HG03342 (cell line): ENCODE measurements around the gene PLXDC1.
"Not testable (repeated sequence)": the region's sequence is repeated elsewhere in the genome, so short reads cannot be mapped to it uniquely, and the experiment has no call there.

ENCODE experiments used
- ATAC-seq: cut with Tn5 transposase; IDR thresholded peaks from one replicate; pipeline ENCODE4 v1.9.1; 2021; ENCODE audit warnings: mild to moderate bottlenecking, moderate library complexity; ENCODE audit not compliant: unreplicated experiment

Gene PLXDC1

DNA sequence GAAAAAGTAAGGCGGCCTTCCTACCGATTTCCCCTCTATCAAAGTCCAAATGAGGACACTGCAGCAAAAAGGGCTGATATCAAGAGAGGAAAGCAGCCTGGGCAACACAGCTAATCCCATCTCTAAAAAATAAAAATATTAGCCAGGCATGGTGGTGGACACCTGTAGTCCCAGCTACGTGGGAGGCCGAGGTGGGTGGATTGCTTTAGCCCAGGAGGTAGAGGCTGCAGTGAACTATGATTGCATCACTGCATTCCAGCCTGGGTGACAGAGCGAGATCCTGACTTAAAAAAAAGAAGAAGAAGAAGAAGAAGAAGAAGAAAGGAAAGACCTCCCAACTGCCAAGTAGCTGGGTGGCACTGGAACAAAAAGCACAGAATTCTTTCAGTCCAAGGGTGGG is 31.6 kb upstream of the PLXDC1 start:
- ATAC-seq = no peak

DNA sequence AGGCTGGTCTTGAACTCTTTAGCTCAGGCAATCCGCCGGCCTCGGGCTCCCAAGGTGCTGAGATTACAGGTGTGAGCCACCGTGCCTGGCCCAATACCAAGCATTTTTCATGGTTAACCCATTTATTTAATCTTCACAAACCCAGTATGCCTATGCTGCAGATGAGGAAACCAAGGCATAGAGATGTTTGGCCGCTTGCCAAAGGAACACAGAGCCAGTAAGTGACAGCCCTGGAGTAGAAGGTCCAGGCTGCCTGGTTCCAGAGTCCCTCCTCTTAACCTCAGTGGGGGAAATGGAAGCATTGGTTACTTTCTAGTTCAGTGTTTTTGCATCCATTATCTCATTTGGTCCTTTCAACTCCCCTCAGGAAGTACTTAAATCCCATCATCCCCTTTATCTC is 29.9 kb upstream of the PLXDC1 start:
- no peak for ATAC-seq

DNA sequence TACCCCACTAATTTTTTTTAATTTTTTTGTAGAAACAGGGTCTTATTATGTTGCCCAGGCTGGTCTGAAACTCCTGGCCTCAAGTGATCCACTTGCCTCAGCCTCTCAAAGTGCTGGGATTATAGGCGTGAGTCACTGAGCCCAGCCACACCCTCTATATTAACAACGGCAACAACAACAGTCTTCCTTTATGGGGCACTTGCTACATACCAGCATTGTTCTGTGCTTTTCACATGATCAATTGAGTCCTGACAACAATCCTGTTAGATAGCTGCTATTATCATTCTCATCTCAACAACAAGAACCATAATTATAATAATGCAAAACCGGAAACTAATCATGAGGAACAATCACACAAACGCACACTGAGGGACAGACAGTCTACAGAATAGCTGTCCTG is 27.1 kb upstream of the PLXDC1 start:
- ATAC-seq = no peak

DNA sequence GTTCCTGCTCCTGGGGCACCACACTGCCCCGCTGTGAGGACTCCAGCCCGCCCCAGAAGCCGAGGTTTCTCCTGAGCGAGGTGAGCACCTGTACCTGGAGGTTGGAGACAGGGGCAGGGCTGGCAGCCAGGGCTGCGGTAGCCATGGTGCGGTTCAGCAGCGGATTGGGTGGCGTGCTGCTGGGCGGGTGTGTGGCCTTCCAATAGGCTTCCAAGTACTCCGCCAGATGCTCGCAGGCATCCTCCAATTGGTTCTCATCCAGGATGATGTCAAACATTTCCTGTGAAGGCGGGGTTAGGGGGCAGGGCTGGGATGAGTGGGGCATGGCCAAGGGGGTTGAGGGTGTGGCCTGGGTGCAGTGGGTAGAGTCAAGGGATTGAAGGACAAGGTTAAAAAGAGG is 25.8 kb upstream of the PLXDC1 start:
- ATAC-seq = no peak

DNA sequence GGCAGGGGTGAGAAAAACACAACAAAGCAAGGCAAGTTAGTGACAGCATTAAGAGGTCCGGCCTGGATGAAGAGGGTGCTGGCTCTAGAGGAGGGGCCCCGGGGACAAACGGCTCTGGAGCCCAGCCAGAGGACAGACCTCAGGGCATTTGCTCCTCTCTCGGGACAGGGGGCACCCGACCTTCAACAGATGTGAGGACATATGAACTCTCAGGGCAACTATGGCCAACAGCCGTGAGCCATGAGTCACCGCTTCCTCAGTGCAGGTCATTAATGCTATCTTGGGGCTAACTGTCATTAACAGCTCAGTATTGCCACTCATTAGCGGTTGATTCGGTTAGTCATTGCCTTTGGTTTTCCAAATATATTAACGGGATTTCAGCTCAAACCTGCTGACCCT is 24.3 kb upstream of the PLXDC1 start:
- ATAC-seq = no peak

DNA sequence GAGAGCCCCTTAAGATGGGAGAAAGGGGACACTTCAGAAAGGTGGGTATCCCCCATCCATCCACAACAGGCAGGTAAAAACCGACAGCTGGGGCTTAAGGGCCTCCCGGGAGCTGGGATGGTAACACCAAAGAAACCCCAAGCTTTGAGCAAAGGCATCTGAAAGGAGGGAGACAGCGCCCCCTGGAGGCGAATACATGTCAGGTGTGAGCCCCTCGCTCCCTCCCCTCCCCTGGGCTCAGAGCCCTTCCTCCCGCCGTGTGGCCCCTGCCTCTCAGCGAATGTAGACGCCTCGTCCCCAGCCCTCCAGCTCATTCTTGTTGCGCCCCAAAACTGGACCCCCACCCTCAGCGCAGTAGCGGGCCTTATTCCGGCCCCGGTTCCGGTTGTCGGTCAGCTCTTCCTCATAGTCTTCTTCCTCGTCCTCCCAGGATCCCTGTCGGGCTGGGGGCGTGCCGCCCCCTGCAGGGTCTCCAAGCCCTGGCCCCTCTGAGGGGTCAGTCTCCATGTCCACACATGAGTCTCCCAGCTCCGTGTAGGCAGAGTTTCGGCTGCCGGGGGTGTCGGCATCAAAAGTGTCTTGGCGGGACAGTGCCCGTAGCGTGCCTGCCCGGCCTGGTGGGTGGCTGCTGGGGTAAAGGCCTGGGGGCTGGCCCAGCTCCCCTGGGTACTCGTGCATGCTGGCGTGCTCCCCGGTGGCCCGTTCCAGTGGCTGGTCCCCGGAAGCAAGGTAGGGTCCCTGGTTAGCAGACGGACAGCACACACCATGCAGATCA is 23.7 kb upstream of the PLXDC1 start:
- no peak for ATAC-seq

DNA sequence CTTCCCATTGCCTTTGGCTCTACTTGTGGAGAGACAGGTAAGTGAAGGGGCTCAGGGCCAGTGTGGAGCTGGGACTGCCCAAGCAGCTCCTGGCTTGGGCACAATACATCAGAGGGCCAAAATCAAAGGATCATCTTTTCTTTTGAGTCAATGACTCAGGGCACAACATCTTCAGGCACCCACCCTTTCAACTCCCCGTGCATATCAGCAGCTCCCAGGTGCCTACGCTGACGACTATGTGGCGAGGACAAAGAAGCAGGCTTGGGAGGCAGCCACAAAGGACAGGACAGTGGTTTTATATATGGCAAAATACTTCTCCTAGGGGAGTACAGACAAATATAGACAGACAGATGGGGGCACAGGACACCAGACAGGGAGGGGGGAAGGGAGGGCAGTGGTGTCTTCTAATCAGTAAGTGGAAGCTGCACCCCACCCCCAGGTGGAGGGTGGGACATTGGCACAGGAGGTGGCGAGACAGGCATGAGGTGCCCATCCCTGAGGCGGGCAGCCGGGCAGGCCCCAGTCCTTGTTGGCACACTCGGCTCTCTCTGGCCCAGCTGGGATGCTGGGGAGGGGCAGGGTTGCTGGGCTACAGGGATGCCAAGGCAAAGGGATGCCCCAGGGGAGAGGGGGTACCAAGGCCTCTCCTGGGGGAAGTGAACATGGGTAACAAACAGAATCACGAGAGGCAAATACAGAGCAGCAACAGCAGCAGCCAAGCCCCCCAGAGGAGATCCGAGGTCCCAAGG is 22.3 kb upstream of the PLXDC1 start:
- no peak for ATAC-seq

DNA sequence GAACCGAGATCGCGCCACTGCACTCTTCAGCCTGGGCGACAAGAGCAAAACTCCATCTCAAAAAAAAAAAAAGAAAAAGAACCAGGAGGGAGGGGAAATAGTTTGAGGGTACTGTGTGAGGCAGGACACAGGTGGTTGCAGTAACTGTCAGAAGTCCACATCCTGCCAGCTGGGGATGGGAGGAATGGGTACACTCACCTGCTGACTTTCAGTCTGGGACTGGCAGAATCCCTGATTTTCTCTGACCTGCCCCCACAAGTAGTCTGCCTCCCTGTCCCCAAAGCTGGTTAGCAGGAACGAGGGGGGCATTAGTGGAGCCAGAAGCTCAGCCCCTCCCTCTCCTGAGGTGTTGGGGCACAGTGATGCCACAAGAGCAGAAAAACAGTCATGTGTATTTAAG is 21.6 kb upstream of the PLXDC1 start:
- ATAC-seq = no peak

DNA sequence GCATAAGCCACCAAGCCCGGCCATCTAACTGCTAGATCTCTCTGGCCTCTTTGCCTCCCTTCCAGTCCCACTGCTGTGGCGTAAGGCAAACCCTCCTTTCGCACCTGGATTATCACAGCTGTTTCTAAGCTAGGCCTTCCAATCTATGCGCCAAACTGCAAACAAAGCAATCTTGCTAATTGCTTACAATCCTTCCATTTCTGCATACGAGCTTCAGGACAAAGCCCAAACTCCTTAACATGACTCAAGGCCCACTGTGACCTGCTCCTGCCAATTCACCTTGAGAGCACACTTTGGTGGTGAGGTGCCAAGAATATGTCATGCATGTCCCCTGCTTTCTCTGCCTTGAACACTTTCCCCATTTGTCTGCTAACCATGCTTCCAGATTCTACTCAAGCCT is 20.5 kb upstream of the PLXDC1 start:
- no peak for ATAC-seq

DNA sequence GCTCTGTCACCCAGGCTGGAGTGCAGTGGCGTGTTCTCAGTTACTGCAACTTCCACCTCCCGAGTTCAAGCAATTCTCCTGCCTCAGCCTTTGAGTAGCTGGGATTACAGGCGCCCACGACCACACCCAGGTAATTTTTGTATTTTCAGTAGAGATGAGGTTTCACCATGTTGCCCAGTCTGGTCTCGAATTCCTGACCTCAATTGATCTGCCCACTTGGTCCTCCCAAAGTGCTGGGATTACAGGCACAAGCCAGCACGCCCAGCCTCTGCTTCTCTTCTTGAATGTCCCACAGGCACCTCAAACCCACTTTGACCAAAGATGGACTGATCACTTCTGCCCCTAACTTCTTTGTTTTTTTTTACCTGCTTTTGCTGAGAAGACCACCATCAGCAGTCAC is 19.1 kb upstream of the PLXDC1 start:
- ATAC-seq = no peak

DNA sequence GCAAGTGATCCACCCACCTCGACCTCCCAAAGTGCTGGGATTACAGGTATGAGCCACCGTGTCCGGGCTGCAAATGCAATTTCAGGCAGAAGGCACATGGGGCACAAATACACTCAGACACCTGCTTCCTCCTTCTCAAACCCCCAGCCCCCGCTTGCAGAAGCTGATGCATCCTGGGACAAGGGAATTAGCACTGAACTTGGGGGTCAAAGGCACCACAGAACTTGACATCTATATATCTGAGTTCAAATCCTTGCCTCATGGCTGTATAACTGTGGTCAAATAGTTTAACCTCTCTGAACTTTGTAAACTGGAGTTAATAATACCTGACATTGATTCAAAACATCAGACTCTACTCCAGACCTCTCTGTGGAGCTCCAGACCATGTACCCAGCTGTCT is 18.7 kb upstream of the PLXDC1 start:
- ATAC-seq = no peak

DNA sequence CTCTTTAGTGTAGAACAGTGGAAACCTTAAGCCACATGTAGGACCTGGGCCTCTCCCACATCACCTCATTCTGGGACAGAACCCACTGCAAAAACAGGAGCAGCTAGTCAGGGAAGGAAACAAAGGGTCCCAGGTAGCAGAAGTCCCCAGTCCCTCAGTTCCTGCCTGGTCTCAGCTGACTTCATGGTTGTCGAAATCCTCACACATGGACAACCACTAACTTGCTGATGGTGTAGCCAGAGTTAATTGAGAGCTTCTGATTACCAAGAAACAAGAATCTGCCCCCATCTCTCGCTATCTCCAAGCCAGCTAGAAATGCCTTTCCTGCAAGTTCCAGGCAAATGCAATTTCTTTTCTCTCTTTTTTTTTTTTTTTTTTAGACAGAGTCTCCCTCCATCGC is 18.1 kb upstream of the PLXDC1 start:
- no peak for ATAC-seq

DNA sequence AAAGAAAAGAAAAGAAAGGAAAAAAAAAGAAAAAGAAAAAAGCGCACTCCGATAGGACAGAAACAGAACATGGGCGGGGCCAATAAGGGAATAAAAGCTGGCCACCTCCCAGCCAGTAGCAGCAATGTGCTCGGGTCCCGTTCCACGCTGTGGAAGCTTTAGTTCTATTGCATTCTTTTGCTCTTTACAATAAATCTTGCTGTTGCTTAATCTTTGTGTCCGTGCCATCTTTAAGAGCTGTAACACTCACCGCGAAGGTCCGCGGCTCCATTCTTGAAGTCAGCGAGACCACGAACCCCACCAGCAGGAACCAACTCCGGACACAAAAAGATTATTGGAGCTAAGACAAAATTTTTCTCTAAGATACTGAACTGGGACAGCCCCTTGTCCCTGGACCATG is 17.7 kb upstream of the PLXDC1 start:
- ATAC-seq = no peak

DNA sequence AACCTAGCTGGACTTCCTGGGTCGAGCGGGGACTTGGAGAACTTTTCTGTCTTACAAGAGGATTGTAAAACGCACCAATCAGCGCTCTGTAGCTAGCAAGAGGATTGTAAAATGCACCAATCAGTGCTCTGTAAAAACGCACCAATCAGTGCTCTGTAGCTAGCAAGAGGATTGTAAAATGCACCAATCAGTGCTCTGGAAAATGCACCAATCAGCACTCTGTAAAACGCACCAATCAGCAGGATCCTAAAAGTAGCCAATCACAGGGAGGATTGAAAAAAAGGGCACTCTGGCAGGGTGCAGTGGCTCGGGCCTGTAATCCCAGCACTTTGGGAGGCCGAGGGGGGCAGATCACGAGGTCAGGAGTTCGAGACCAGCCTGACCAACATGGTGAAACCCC is 17.1 kb upstream of the PLXDC1 start:
- not testable (repeated sequence) for ATAC-seq

DNA sequence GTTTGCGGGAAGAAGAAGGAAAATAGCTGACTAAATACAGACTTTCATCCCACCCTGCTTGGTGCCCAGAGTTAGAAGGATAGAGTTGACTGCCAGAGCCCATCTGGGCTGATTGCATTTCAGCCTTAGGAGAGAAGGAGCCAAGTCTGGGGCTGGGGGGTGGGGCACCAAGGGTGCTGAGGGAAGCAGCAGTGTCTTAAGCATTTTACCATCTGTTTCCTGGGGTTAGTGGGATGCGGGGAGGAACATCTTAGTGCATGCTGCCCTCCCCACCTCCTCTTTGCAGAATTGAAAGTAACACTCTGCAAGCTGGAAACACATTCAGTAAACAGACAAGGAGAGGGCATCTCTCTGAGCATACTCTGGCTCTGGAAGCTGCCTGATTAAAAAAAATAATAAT is 16.0 kb upstream of the PLXDC1 start:
- no peak for ATAC-seq

DNA sequence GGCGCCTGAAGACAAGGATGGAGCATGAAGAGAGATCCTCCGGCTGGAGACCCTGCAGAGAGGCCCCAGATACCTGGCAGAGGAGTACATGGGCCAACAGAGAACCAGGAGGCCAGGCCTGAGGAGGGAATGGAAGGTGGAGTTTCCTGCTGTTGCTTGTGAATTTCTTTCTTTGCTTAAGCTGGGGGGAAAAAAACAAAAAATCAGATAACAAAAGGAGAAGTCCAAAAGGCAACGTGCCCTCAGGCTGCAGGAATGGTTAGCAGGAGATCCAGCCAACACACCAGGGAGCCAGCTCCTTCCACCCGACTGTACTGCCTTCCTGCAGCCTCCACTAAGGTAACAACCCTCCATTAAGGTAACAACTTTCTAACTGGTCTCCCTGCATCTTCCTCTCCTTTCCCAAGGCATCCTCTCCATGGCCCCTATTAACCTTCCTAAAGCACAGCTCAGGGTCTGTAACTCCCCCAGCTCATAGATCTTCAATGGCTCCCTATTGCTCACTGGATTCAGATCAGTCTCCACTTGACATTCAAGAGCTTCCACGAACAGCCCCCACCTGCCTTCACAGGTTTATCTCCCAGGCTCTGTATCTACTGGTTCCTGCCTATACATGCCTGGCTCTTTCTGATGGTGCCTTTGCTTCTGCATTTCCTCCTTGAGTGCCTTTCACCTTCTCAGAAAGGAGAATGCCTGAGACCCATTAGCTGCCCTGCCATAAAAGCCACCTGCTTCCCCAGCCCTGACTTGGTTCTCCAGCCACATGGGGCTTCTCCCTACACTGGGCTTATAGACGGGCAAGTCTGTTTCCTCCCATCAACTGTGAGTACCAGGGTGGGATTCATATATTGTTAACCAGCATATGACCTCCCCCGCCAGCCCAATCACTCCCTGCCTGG is 15.2 kb upstream of the PLXDC1 start:
- ATAC-seq = no peak

DNA sequence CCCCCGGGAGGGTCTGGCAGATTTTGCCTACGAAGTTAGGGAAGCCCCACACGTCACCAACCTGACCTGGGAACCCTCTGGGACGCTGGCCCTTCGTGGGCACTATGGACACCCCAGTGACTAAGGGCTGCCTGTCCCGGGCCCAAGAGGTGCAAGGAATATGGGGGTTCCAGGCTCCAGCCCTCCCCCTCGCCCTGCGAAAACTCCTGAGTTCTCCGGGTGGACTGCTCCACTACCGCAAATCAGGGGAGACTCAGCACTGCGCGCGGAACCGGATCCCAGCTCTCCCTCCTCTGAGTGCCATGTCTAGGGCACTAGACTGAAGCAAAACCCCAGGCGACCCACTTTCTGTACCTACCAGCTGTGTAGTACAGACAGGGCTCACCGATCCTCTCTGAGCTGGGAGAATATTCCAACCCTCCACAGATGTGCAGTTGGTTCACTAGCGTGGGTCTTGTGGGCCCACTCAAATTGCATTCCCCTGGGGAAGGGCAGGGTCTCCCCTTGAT is 14.5 kb upstream of the PLXDC1 start, which contains the start of gene ARL5C:
Gene ARL5C, minus strand, starts transcription at position 321 of the 509 bp plus-strand sequence. CDS start 401 bp downstream, outside the sequence.
- ATAC-seq = no peak

DNA sequence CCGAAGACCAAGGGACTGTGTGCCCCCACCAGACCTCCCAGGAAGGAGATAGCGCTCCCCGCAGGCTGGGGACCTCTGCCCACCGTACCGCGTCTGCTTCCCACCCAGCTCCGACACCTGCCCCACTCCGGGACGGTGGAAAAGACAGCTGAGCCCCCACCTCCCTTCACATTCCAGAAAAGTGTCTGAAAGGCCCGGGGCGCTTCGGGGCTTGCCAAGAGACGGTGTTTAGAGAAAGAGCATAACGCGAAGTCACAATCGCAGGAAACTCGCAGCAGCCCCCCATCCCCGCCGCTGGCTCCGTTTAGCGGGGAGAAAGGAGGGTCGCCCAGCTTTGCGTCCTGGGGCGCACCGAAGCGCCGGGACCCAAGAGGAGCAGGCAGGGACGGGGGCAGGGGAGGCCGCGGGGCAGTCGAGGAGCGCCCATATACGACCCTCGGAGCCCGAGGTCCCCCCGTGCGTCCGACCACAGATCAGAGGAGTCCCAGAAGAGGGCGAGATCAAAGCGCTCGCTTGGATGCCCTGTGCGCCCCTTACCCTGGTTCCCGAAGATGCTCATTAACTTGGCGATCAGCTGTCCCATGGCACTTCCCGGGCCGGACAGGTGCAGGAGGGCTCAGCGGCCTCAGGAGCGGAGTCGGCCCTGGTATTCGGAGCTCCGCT is 13.9 kb upstream of the PLXDC1 start:
- no peak for ATAC-seq

DNA sequence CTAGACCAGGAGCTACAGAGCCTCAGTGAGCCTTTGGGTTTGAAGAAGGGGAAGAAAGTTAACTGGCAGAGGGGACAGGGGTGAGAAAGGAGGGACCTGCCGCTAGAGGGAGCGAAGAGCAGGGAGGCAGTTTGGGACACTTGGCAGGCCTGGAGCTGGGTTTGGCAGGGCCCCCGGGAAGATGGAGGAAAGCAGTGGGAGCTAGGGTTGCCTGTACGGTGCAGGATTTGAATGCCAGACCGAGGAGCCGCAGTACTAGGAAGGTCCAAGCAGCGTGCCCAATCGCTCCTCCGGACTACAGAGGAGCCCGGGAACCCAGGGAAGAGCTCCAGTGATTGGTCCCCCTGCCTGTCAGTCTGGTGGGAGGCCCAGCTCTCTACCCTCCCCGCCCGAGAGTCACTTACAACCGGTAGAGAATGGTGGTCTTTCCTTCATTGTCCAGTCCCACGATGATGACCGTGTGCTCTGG is 13.3 kb upstream of the PLXDC1 start:
- peak; percentile 65 for ATAC-seq

DNA sequence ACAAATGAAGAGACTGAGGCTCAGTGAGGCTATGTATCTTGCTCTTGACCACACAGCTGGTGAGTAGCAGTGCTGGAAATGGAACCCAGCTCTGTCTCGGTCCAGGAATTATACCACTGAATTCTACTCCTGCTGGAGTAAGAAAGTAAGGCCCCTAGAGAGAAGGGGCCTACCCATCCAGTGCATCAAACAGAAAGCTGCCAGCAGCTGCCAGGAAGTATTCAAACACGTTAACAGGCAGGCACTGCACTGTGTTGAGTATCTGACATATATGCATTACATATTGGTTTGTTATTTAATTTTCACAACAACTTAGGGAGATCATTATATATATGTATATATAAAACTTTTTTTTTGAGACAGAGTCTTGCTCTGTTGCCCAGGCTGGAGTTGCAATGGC is 10.5 kb upstream of the PLXDC1 start:
- no peak for ATAC-seq

DNA sequence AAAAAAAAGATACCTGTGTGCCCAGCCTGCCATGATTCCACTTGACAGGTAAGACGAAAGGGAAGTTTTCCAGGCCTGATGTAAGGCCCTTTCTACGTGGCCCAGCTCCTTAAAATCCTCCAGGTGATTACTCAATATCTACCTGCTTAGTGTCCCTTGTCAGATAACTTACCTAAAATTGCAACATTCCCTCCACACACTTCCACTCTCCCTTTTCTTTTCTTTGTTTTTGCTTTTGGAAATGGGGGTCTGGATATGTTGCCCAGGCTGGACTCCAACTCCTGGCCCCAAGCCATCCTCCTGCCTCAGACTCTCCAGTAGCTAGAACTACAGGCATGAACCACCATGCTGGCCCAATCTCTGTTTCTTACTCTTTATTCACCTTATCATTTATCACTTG is 7.2 kb upstream of the PLXDC1 start:
- ATAC-seq = no peak
